GM19455 (cell line): ENCODE measurements around the gene ZFR2.
"Not testable (repeated sequence)": the region's sequence is repeated elsewhere in the genome, so short reads cannot be mapped to it uniquely, and the experiment has no call there.

ENCODE experiments used
- ATAC-seq: cut with Tn5 transposase; IDR thresholded peaks from one replicate; pipeline ENCODE4 v1.9.1; 2021; ENCODE audit not compliant: unreplicated experiment

The ZFR2 gene

DNA sequence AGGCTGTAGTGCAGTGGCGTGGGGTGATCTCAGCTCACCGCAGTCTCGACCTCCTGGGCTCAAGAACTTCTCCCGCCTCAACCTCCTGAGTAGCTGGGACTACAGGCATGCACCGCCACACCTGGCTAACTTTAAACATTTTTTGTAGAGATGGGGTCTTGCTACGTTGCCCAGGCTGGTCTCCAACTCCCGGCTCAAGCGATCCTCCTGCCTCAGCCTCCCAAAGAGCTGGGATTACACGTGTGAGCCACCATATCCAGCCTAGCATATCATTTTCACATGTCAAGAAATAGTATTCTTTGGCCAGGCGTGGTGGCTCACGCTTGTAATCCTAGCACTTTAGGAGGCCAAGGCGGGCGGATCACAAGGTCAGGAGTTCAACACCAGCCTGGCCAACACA is 110.5 kb downstream of the ZFR2 start:
- ATAC-seq: not testable (repeated sequence)

DNA sequence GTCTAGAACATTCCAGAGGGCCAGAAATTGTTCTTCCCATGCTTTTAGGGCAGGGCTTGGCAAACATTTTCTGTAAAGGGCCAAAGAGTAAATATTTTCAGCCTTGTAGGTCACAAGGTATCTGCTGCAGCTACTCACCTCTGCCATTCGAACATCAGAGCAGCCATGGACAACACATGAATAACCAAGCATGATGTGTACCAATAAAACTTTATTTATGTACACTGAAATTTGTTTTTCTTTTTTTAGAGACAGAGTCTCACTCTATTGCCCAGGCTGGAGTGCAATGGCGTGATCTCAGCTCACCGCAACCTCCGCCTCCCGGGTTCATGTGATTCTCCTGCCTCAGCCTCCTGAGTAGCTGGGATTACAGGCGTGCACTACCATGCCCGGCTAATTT is 111.1 kb downstream of the ZFR2 start:
- not testable (repeated sequence) for ATAC-seq
